SK-N-SH (cell line): ENCODE measurements around the gene PPT2. TPM values are rescaled to one million over a fixed set of nuclear protein-coding genes. Genes with fewer than 3 reads are reported as not detected.
A peak's percentile ranks its signal among the peaks of the same experiment; 100 is the strongest.

Experiments
- CTCF ChIA-PET: fragments of 300-600, 350-600 bp; formaldehyde crosslinking; extraction: SDS; loops from one replicate; lab custom pipeline; 2021; lab: Yijun Ruan, JAX
- POLR2A ChIA-PET: fragments of 350-600 bp; sonication (Branson Sonifier 250); formaldehyde crosslinking; extraction: SDS; loops from one replicate; lab custom pipeline; 2020; ENCODE audit warnings: antibody characterized with exemption, inconsistent platforms; lab: Yijun Ruan, JAX
- DNase-seq: peaks from one replicate; pipeline ENCODE4 v3.0.0; 2012
- H2AFZ ChIP-seq: fragments of 200-600 bp; sonication (generic); 2 replicates; pipeline ENCODE4 v1.8.1; 2016; ENCODE audit warnings: antibody characterized with exemption, mild to moderate bottlenecking, low read depth
- H3F3A ChIP-seq: fragments of 200-600 bp; sonication (generic); replicated peaks from 2 replicates; pipeline ENCODE3; 2016; ENCODE audit warnings: antibody characterized with exemption, mild to moderate bottlenecking; ENCODE audit not compliant: insufficient read depth
- H3K27ac ChIP-seq, 2 experiments: fragments of 200-500 bp in 1 of 2; fragments of 200-600 bp in 1 of 2; sonication (Bioruptor generic) in 1 of 2; sonication (generic), shearing (Covaris generic) in 1 of 2; 2 replicates each; pipeline versions ENCODE4 v1.5.1 to v1.6.1; 2014 to 2016; ENCODE audit warnings: low read depth in 2 of 2, inconsistent platforms in 1 of 2, low read length in 1 of 2, mild to moderate bottlenecking in 1 of 2, mixed read lengths in 1 of 2
- H3K27me3 ChIP-seq: fragments of 200-600 bp; sonication (generic), shearing (Covaris generic); 2 replicates; pipeline ENCODE4 v1.6.1; 2016; ENCODE audit warnings: mixed run types; ENCODE audit not compliant: insufficient read depth
- H3K36me3 ChIP-seq, 2 experiments: fragments of 200-500 bp in 1 of 2; fragments of 200-600 bp in 1 of 2; sonication (Bioruptor generic) in 1 of 2; sonication (generic) in 1 of 2; replicated peaks in 1 of 2; 2 replicates each; pipeline versions ENCODE3 to v1.5.1; 2014 to 2016; ENCODE audit warnings: low read length in 1 of 2, mild to moderate bottlenecking in 1 of 2; ENCODE audit not compliant: insufficient read depth in 2 of 2, control insufficient read depth in 1 of 2
- H3K4me1 ChIP-seq, 2 experiments: fragments of 200-500 bp in 1 of 2; fragments of 200-600 bp in 1 of 2; sonication (Bioruptor generic) in 1 of 2; sonication (generic), shearing (Covaris generic) in 1 of 2; 2 replicates each; pipeline versions ENCODE4 v1.5.1 to v1.6.1; 2014 to 2016; ENCODE audit warnings: low read depth in 1 of 2, low read length in 1 of 2, mixed run types in 1 of 2; ENCODE audit not compliant: insufficient read depth in 2 of 2, control insufficient read depth in 1 of 2
- H3K4me2 ChIP-seq: fragments of 200-600 bp; sonication (generic), shearing (Covaris generic); 2 replicates; pipeline ENCODE4 v1.6.1; 2017; ENCODE audit warnings: mixed run types
- H3K4me3 ChIP-seq, 2 experiments: fragments of 200-500 bp in 1 of 2; fragments of 200-600 bp in 1 of 2; sonication (Bioruptor generic) in 1 of 2; sonication (generic), shearing (Covaris generic) in 1 of 2; 2 replicates each; pipeline versions ENCODE4 v1.5.1 to v1.8.1; 2014 to 2016; ENCODE audit warnings: low read depth in 2 of 2, inconsistent platforms in 1 of 2, low read length in 1 of 2, mild to moderate bottlenecking in 1 of 2, mixed read lengths in 1 of 2, moderate library complexity in 1 of 2
- H3K79me2 ChIP-seq: fragments of 200-600 bp; sonication (generic); 2 replicates; pipeline ENCODE4 v1.8.1; 2017; ENCODE audit warnings: mild to moderate bottlenecking; ENCODE audit not compliant: insufficient read depth
- H3K9ac ChIP-seq: fragments of 200-600 bp; sonication (generic); 2 replicates; pipeline ENCODE4 v1.6.1; 2017; ENCODE audit warnings: mixed run types
- H3K9me2 ChIP-seq: fragments of 200-600 bp; sonication (generic); 2 replicates; pipeline ENCODE4 v1.6.1; 2017; ENCODE audit warnings: mixed run types
- H3K9me3 ChIP-seq: fragments of 200-600 bp; sonication (generic); 2 replicates; pipeline ENCODE4 v1.6.1; 2017; ENCODE audit warnings: mixed run types, mild to moderate bottlenecking, moderate library complexity
- H4K20me1 ChIP-seq: fragments of 200-600 bp; sonication (generic); 2 replicates; pipeline ENCODE4 v1.6.1; 2017; ENCODE audit warnings: mild to moderate bottlenecking, mixed run types; ENCODE audit not compliant: insufficient read depth
- ELF1 ChIP-seq: IDR thresholded peaks from 2 replicates; pipeline ENCODE4 v1.4.0; 2012
- EP300 ChIP-seq, 2 experiments: IDR thresholded peaks; 2 replicates each; pipeline versions ENCODE4 v1.4.0 to v1.6.1; 2012; ENCODE audit warnings: borderline replicate concordance in 1 of 2, low read depth in 1 of 2, low read length in 1 of 2
- GABPA ChIP-seq: IDR thresholded peaks from 2 replicates; pipeline ENCODE4 v1.4.0; 2012; ENCODE audit warnings: low read depth, mild to moderate bottlenecking
- GATA2 ChIP-seq: sonication (generic); formaldehyde crosslinking; IDR thresholded peaks from 2 replicates; pipeline ENCODE4 v1.5.0; 2020; ENCODE audit warnings: mild to moderate bottlenecking, missing genetic modification reagents
- JUND ChIP-seq: IDR thresholded peaks from 2 replicates; pipeline ENCODE4 v1.4.0; 2012
- RAD21 ChIP-seq: IDR thresholded peaks from 2 replicates; pipeline ENCODE4 v1.6.1; 2012; ENCODE audit warnings: mild to moderate bottlenecking, low read length
- RCOR1 ChIP-seq: fragments of 150-350 bp; IDR thresholded peaks from 2 replicates; pipeline ENCODE4 v1.6.1; 2017; ENCODE audit warnings: antibody characterized with exemption, low read length
- SIN3A ChIP-seq: IDR thresholded peaks from 2 replicates; pipeline ENCODE4 v1.6.1; 2012; ENCODE audit warnings: low read depth, mild to moderate bottlenecking, low read length, moderate library complexity, borderline replicate concordance
- SMC3 ChIP-seq: IDR thresholded peaks from 2 replicates; pipeline ENCODE4 v1.6.1; 2012; ENCODE audit warnings: low read depth, low read length, improper control_type of control experiment
- WGBS: methylation state at CpG from one replicate; pipeline ENCODE4 v1.1.6; 2017; ENCODE audit warnings: low lambda C conversion rate; 5-methylcytosine and 5-hydroxymethylcytosine counted together
- polyA plus RNA-seq, 3 experiments: library from polyadenylated mRNA; depleted of rRNA; stranded (reverse); fragments of >200 nt; gene quantifications; 2 replicates each; pipeline ENCODE4 v1.2.3, GENCODE V29; 2012
- TF ChIP-seq, protein P1 (sequence below): fragments of 150-350 bp; IDR thresholded peaks from 2 replicates; pipeline ENCODE4 v1.6.1; 2016; ENCODE audit warnings: mild to moderate bottlenecking, low read depth, low read length
- TF ChIP-seq, protein P2 (sequence below): IDR thresholded peaks from 2 replicates; pipeline ENCODE4 v1.6.1; 2012; ENCODE audit warnings: mild to moderate bottlenecking, low read depth, low read length, moderate library complexity
- TF ChIP-seq, protein P3 (sequence below): IDR thresholded peaks from 2 replicates; pipeline ENCODE4 v1.4.0; 2012; ENCODE audit warnings: low read depth, borderline replicate concordance
- TF ChIP-seq, protein P4 (sequence below): fragments of 150-350 bp; IDR thresholded peaks from 2 replicates; pipeline ENCODE4 v1.6.1; 2017; ENCODE audit warnings: antibody characterized with exemption, low read length, low read depth, borderline replicate concordance

Gene PPT2
- polyA plus RNA-seq, 1 of the 3 experiments (the other 2 are of a cell fraction), result 32.7 TPM

GRCh38 chr6:32112431-32112980 lies 41.4 kb upstream of the PPT2 start:
- peaks cover 3 to 15% of the 10 kb centered on the region in 2 experiments; a peak in 3 of 4 replicates for H3K4me1 ChIP-seq
- H3K27ac ChIP-seq, result no peak overlapping the region
- H3K36me3 ChIP-seq, result peaks cover 0 to 8% of the 10 kb centered on the region in 2 experiments
- no peak overlapping the region for H3K4me2 ChIP-seq
- H2AFZ ChIP-seq, result no peak overlapping the region
- no peaks in the 10 kb centered on the region for H3K9me3 ChIP-seq
- no peaks in the 10 kb centered on the region for H3K79me2 ChIP-seq
- 92% methylated on average over 9 of the region's 9 CpGs for WGBS
- TF ChIP-seq, protein P1, sequence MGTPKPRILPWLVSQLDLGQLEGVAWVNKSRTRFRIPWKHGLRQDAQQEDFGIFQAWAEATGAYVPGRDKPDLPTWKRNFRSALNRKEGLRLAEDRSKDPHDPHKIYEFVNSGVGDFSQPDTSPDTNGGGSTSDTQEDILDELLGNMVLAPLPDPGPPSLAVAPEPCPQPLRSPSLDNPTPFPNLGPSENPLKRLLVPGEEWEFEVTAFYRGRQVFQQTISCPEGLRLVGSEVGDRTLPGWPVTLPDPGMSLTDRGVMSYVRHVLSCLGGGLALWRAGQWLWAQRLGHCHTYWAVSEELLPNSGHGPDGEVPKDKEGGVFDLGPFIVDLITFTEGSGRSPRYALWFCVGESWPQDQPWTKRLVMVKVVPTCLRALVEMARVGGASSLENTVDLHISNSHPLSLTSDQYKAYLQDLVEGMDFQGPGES, result no peak
- TF ChIP-seq GABPA, result no peak
- ChIA-PET CTCF (no interaction called here), POLR2A (no interaction called here)
- no peak for DNase-seq
- no peaks in the 10 kb centered on the region; the same call in 1 of the 2 replicates for H3K27me3 ChIP-seq
- no peak overlapping the region for H3K9ac ChIP-seq
- peaks cover 31% of the 10 kb centered on the region for H3F3A ChIP-seq
- no peak overlapping the region for H3K4me3 ChIP-seq
- no peaks in the 10 kb centered on the region for H4K20me1 ChIP-seq
- no peaks in the 10 kb centered on the region for H3K9me2 ChIP-seq

DNA sequence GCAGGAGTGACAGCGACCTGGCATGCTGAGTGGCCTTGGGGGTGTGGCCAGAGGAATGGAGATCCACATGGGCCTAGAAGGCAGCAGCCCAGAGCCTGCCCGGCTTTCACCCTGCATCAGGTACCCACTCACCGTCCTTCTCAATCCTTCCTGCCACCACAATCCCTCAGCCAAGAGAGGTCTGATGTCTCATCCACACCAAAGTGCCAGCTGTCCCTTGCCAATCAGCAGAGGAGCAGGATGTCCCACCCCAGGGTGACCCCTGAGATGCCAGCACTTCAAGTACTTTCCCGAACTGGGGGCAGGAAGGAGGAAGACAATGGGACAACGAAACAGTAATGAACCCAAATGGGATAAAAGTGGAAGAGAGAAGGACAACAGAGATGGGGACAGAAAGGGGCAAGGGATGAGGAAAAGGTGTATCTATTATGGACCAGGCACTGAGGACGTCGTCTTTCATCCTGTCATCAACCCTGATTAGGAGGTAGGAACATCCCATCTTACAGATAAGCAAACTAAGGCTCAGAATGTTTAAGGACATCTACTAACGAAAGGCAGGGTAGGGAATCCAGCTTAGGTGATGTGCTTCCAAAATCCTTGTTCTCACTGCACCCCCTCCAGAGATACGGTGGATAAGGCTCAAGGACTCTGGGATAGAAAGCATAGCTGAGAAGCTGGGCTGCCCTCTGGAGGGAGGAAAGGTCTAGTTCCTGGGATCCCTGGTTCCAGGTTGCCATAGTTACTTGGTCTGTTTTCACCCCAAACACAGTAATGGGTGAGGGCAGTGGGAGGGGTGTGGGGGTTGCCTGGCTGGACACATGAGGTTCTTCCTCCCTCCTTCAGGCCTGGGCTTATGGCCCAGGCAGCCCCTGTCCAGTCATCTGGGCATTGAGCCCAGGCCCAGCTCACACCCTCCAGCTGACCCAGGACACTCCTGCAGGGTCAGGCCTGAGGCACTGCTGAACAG lies 40.3 kb upstream of the PPT2 start:
- POLR2A ChIA-PET, result no interaction called here
- no peaks in the 10 kb centered on the region for H3K9me2 ChIP-seq
- no peaks in the 10 kb centered on the region; the same call in 1 of the 2 replicates for H3K27me3 ChIP-seq
- no peak overlapping the region for H2AFZ ChIP-seq
- no peaks in the 10 kb centered on the region for H4K20me1 ChIP-seq
- H3K9ac ChIP-seq, result peak overlapping the region; percentile 55; the same call in 1 of the 2 replicates
- peak; percentile 53 for DNase-seq
- peaks cover 8 to 18% of the 10 kb centered on the region in 2 experiments for H3K36me3 ChIP-seq
- H3F3A ChIP-seq, result peaks cover 34% of the 10 kb centered on the region
- H3K4me1 ChIP-seq, result peaks cover 3 to 9% of the 10 kb centered on the region in 2 experiments; a peak in 1 of 4 replicates
- 89% methylated on average over 9 of the region's 9 CpGs for WGBS
- peak overlapping the region in 1 of 2 experiments; percentile 83; a peak in 3 of 4 replicates for H3K27ac ChIP-seq
- H3K9me3 ChIP-seq, result no peaks in the 10 kb centered on the region
- H3K4me3 ChIP-seq, result no peak overlapping the region
- H3K79me2 ChIP-seq, result no peaks in the 10 kb centered on the region
- H3K4me2 ChIP-seq, result no peak overlapping the region
- CTCF ChIA-PET, result interaction anchor here (1.0 to 1.1 kb wide), 2 partner anchors 41 to 1005 kb away, joined by 3 read pairs; no protein-coding TSS in a partner anchor
- TF ChIP-seq SIN3A (no peak), EP300 (IDR thresholded peaks at IDR 0.05; ENCODE audit: borderline replicate concordance in 1 of 2, low read depth in 1 of 2, low read length in 1 of 2) (no peak), JUND (no peak), GATA2 (no peak), RCOR1 (no peak), RAD21 (peak; percentile 23; the same call in 1 of the 2 replicates), ELF1 (no peak), SMC3 (no peak)
- TF ChIP-seq, protein P2, sequence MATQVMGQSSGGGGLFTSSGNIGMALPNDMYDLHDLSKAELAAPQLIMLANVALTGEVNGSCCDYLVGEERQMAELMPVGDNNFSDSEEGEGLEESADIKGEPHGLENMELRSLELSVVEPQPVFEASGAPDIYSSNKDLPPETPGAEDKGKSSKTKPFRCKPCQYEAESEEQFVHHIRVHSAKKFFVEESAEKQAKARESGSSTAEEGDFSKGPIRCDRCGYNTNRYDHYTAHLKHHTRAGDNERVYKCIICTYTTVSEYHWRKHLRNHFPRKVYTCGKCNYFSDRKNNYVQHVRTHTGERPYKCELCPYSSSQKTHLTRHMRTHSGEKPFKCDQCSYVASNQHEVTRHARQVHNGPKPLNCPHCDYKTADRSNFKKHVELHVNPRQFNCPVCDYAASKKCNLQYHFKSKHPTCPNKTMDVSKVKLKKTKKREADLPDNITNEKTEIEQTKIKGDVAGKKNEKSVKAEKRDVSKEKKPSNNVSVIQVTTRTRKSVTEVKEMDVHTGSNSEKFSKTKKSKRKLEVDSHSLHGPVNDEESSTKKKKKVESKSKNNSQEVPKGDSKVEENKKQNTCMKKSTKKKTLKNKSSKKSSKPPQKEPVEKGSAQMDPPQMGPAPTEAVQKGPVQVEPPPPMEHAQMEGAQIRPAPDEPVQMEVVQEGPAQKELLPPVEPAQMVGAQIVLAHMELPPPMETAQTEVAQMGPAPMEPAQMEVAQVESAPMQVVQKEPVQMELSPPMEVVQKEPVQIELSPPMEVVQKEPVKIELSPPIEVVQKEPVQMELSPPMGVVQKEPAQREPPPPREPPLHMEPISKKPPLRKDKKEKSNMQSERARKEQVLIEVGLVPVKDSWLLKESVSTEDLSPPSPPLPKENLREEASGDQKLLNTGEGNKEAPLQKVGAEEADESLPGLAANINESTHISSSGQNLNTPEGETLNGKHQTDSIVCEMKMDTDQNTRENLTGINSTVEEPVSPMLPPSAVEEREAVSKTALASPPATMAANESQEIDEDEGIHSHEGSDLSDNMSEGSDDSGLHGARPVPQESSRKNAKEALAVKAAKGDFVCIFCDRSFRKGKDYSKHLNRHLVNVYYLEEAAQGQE, result no peak
- TF ChIP-seq, protein P1, result no peak
- TF ChIP-seq, protein P3, sequence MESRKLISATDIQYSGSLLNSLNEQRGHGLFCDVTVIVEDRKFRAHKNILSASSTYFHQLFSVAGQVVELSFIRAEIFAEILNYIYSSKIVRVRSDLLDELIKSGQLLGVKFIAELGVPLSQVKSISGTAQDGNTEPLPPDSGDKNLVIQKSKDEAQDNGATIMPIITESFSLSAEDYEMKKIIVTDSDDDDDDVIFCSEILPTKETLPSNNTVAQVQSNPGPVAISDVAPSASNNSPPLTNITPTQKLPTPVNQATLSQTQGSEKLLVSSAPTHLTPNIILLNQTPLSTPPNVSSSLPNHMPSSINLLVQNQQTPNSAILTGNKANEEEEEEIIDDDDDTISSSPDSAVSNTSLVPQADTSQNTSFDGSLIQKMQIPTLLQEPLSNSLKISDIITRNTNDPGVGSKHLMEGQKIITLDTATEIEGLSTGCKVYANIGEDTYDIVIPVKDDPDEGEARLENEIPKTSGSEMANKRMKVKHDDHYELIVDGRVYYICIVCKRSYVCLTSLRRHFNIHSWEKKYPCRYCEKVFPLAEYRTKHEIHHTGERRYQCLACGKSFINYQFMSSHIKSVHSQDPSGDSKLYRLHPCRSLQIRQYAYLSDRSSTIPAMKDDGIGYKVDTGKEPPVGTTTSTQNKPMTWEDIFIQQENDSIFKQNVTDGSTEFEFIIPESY, result no peak
- TF ChIP-seq, protein P4, sequence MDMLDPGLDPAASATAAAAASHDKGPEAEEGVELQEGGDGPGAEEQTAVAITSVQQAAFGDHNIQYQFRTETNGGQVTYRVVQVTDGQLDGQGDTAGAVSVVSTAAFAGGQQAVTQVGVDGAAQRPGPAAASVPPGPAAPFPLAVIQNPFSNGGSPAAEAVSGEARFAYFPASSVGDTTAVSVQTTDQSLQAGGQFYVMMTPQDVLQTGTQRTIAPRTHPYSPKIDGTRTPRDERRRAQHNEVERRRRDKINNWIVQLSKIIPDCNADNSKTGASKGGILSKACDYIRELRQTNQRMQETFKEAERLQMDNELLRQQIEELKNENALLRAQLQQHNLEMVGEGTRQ, result no peak
